HG02763 (cell line): ENCODE data around the gene TPRX1.
"Not testable (repeated sequence)": the region's sequence is repeated elsewhere in the genome, so short reads cannot be mapped to it uniquely, and the experiment has no call there.

Experiments
- ATAC-seq: cut with Tn5 transposase; IDR thresholded peaks from one replicate; pipeline ENCODE4 v1.9.1; 2021; ENCODE audit warnings: mild to moderate bottlenecking, moderate library complexity; ENCODE audit not compliant: unreplicated experiment

TPRX1 gene

GRCh38 chr19:47769534-47769933 is 34.8 kb downstream of the TPRX1 start:
- ATAC-seq, result no peak

- ATAC-seq, result no peak
Measured at GRCh38 chr19:47768604-47769003, 35.7 kb downstream of the TPRX1 start.

- ATAC-seq, result no peak
Measured at GRCh38 chr19:47767349-47767748, 37.0 kb downstream of the TPRX1 start.

GRCh38 chr19:47766670-47767069 is 37.7 kb downstream of the TPRX1 start:
- no peak for ATAC-seq

- no peak for ATAC-seq
Measured at GRCh38 chr19:47766359-47766620, 38.1 kb downstream of the TPRX1 start.

GRCh38 chr19:47765523-47766358 is 38.6 kb downstream of the TPRX1 start:
- ATAC-seq, result no peak

- not testable (repeated sequence) for ATAC-seq
Measured at GRCh38 chr19:47764705-47765104, 39.6 kb downstream of the TPRX1 start.

GRCh38 chr19:47762615-47763308 is 41.6 kb downstream of the TPRX1 start:
- ATAC-seq, result no peak

- no peak for ATAC-seq
Measured at GRCh38 chr19:47762151-47762550, 42.2 kb downstream of the TPRX1 start.

- ATAC-seq, result no peak
Measured at GRCh38 chr19:47761566-47761965, 42.8 kb downstream of the TPRX1 start.

- ATAC-seq, result no peak
Measured at GRCh38 chr19:47760632-47760999, 43.7 kb downstream of the TPRX1 start.

- ATAC-seq, result no peak
Measured at GRCh38 chr19:47758443-47758804, 45.9 kb downstream of the TPRX1 start.

- no peak for ATAC-seq
Measured at GRCh38 chr19:47757617-47758442, 46.5 kb downstream of the TPRX1 start.

GRCh38 chr19:47756953-47757608 is 47.3 kb downstream of the TPRX1 start:
- ATAC-seq, result no peak

- no peak for ATAC-seq
Measured at GRCh38 chr19:47756627-47756929, 47.8 kb downstream of the TPRX1 start.

GRCh38 chr19:47755762-47756626 is 48.4 kb downstream of the TPRX1 start:
- no peak for ATAC-seq

GRCh38 chr19:47755065-47755761 is 49.1 kb downstream of the TPRX1 start:
- no peak for ATAC-seq

GRCh38 chr19:47754206-47755064 is 49.9 kb downstream of the TPRX1 start:
- ATAC-seq, result no peak
